H1 (cell line): ENCODE results near the gene OPCML. TPM values are rescaled to one million over a fixed set of nuclear protein-coding genes. Genes with fewer than 3 reads are reported as not detected.

Experiments used
- CTCF ChIA-PET: fragments of 300-600 bp; sonication (Branson Sonifier 250); formaldehyde crosslinking; loops from one replicate; lab custom pipeline; 2021; ENCODE audit not compliant: partially characterized antibody; lab: Charles Lee
- POLR2A ChIA-PET: fragments of 300-600 bp; sonication (Branson Sonifier 250); formaldehyde crosslinking; loops from one replicate; lab custom pipeline; 2021; ENCODE audit warnings: inconsistent platforms; ENCODE audit not compliant: partially characterized antibody; lab: Charles Lee
- DNase-seq, 2 experiments: peaks; one replicate each; pipeline versions ENCODE4 v3.0.0 to v3.0.0-alpha.2; 2010 to 2022; ENCODE audit warnings: low spot score in 2 of 2, low read depth in 1 of 2, mixed read lengths in 1 of 2
- FAIRE-seq: peaks from 2 replicates; lab custom pipeline; 2011; peaks lifted over from hg19 to GRCh38; lab: Jason Lieb, UNC
- H2AFZ ChIP-seq: 2 replicates; pipeline ENCODE4 v1.8.1; 2012; ENCODE audit warnings: low read length, inconsistent platforms
- H2AK5ac ChIP-seq: 2 replicates; pipeline ENCODE4 v1.6.1; 2013; ENCODE audit warnings: low read depth, low read length
- H2BK120ac ChIP-seq: replicated peaks from 2 replicates; pipeline ENCODE3; 2013; ENCODE audit warnings: low read depth, low read length, inconsistent platforms
- H2BK12ac ChIP-seq: 2 replicates; pipeline ENCODE4 v1.6.1; 2013; ENCODE audit warnings: low read depth, low read length
- H2BK15ac ChIP-seq: 2 replicates; pipeline ENCODE4 v1.6.1; 2013; ENCODE audit warnings: low read length
- H2BK20ac ChIP-seq: 2 replicates; pipeline ENCODE4 v1.6.1; 2013; ENCODE audit warnings: low read length
- H2BK5ac ChIP-seq: 2 replicates; pipeline ENCODE4 v1.6.1; 2013; ENCODE audit warnings: low read depth, low read length
- H3K14ac ChIP-seq: 2 replicates; pipeline ENCODE4 v1.6.1; 2013; ENCODE audit warnings: inconsistent platforms; ENCODE audit not compliant: insufficient read length
- H3K18ac ChIP-seq: 2 replicates; pipeline ENCODE4 v1.6.1; 2013; ENCODE audit warnings: low read length; ENCODE audit errors: extremely low read depth
- H3K23ac ChIP-seq: 2 replicates; pipeline ENCODE4 v1.6.1; 2013; ENCODE audit warnings: inconsistent platforms; ENCODE audit not compliant: insufficient read length
- H3K23me2 ChIP-seq: 2 replicates; pipeline ENCODE4 v1.6.1; 2013; ENCODE audit warnings: low read depth, low read length
- H3K27ac ChIP-seq: 2 replicates; pipeline ENCODE4 v1.6.1; 2011; ENCODE audit warnings: low read depth, low read length, inconsistent platforms
- H3K27me3 ChIP-seq, 4 experiments: replicated peaks in 1 of 4; 1 replicate in 1 of 4; 2 replicates in 3 of 4; pipeline versions ENCODE4 v1.6.1 to v1.8.1; 2011 to 2013; ENCODE audit warnings: low read length in 3 of 4, mild to moderate bottlenecking in 3 of 4, inconsistent platforms in 2 of 4, mixed read lengths in 2 of 4, moderate library complexity in 1 of 4; ENCODE audit not compliant: control insufficient read depth in 3 of 4, insufficient read depth in 3 of 4; ENCODE audit errors: extremely low read depth in 1 of 4
- H3K36me3 ChIP-seq, 4 experiments: 2 replicates each; pipeline versions ENCODE4 v1.6.1 to v1.8.1; 2011 to 2013; ENCODE audit warnings: mild to moderate bottlenecking in 4 of 4, low read length in 3 of 4, moderate library complexity in 2 of 4, control low read depth in 1 of 4, inconsistent platforms in 1 of 4; ENCODE audit not compliant: insufficient read depth in 4 of 4, control insufficient read depth in 2 of 4
- H3K4ac ChIP-seq: replicated peaks from 2 replicates; pipeline ENCODE3; 2013; ENCODE audit warnings: low read length, low read depth, mixed read lengths, inconsistent platforms; ENCODE audit not compliant: insufficient read length
- H3K4me1 ChIP-seq, 4 experiments: replicated peaks in 1 of 4; 1 replicate in 1 of 4; 2 replicates in 3 of 4; pipeline versions ENCODE4 v1.6.1 to v1.8.1; 2011 to 2013; ENCODE audit warnings: low read length in 3 of 4, inconsistent platforms in 2 of 4, mixed read lengths in 1 of 4; ENCODE audit not compliant: insufficient read depth in 4 of 4, control insufficient read depth in 3 of 4
- H3K4me2 ChIP-seq, 2 experiments: 2 replicates each; pipeline versions ENCODE4 v1.6.1 to v1.8.1; 2011 to 2013; ENCODE audit warnings: low read depth in 2 of 2, low read length in 2 of 2, control low read depth in 1 of 2, inconsistent platforms in 1 of 2, mild to moderate bottlenecking in 1 of 2; ENCODE audit not compliant: insufficient read depth in 1 of 2
- H3K4me3 ChIP-seq, 4 experiments: fragments of 200-600, 300-600 bp in 1 of 4; sonication (generic), shearing (Covaris generic), sonication (Bioruptor Twin) in 1 of 4; 2 replicates each; pipeline versions ENCODE4 v1.5.1 to v1.8.1; 2011 to 2016; ENCODE audit warnings: low read length in 4 of 4, low read depth in 3 of 4, control low read depth in 2 of 4, inconsistent platforms in 2 of 4, mild to moderate bottlenecking in 2 of 4, mixed read lengths in 1 of 4, moderate library complexity in 1 of 4; ENCODE audit not compliant: insufficient read depth in 2 of 4; ENCODE audit errors: extremely low read depth in 1 of 4
- H3K56ac ChIP-seq: replicated peaks from 2 replicates; pipeline ENCODE3; 2013; ENCODE audit warnings: low read depth, mild to moderate bottlenecking, mixed read lengths, low read length, inconsistent platforms; ENCODE audit not compliant: insufficient read length
- H3K79me1 ChIP-seq: 2 replicates; pipeline ENCODE4 v1.6.1; 2013; ENCODE audit warnings: low read depth, low read length, control low read depth
- H3K79me2 ChIP-seq, 2 experiments: 2 replicates each; pipeline versions ENCODE4 v1.6.1 to v1.8.1; 2012 to 2013; ENCODE audit warnings: low read length in 2 of 2, mild to moderate bottlenecking in 2 of 2, inconsistent platforms in 1 of 2; ENCODE audit not compliant: insufficient read depth in 2 of 2, control insufficient read depth in 1 of 2
- H3K9ac ChIP-seq, 4 experiments: replicated peaks in 1 of 4; 1 replicate in 1 of 4; 2 replicates in 3 of 4; pipeline versions ENCODE4 v1.6.1 to v1.8.1; 2011 to 2013; ENCODE audit warnings: low read depth in 3 of 4, low read length in 3 of 4, control low read depth in 2 of 4, mild to moderate bottlenecking in 2 of 4, moderate library complexity in 2 of 4, inconsistent platforms in 1 of 4; ENCODE audit errors: extremely low read depth in 1 of 4
- H3K9me3 ChIP-seq, 2 experiments: 2 replicates each; pipeline versions ENCODE4 v1.6.1 to v1.8.1; 2012 to 2013; ENCODE audit warnings: mild to moderate bottlenecking in 2 of 2, moderate library complexity in 2 of 2, control low read depth in 1 of 2, inconsistent platforms in 1 of 2, low read depth in 1 of 2, low read length in 1 of 2, mixed read lengths in 1 of 2; ENCODE audit not compliant: insufficient read depth in 2 of 2
- H4K20me1 ChIP-seq, 2 experiments: replicated peaks in 1 of 2; 2 replicates each; pipeline versions ENCODE3 to v1.8.1; 2011 to 2013; ENCODE audit warnings: inconsistent platforms in 2 of 2, low read length in 2 of 2, mild to moderate bottlenecking in 1 of 2; ENCODE audit not compliant: insufficient read depth in 2 of 2, control insufficient read depth in 1 of 2
- H4K5ac ChIP-seq: 2 replicates; pipeline ENCODE4 v1.6.1; 2013; ENCODE audit warnings: low read length, low read depth, mixed read lengths, inconsistent platforms; ENCODE audit not compliant: insufficient read length
- H4K8ac ChIP-seq: 2 replicates; pipeline ENCODE4 v1.8.0; 2013; ENCODE audit warnings: mild to moderate bottlenecking, moderate library complexity, low read length, inconsistent platforms; ENCODE audit not compliant: insufficient read depth; ENCODE audit errors: extremely low read depth
- H4K91ac ChIP-seq: replicated peaks from 2 replicates; pipeline ENCODE3; 2013; ENCODE audit warnings: low read length, mixed read lengths, inconsistent platforms; ENCODE audit not compliant: insufficient read length
- E2F6 ChIP-seq: IDR thresholded peaks from 2 replicates; pipeline ENCODE4 v1.6.1; 2012; ENCODE audit warnings: inconsistent platforms
- HDAC2 ChIP-seq, 2 experiments: fragments of 300-600 bp in 1 of 2; sonication (generic) in 1 of 2; IDR thresholded peaks; 2 replicates each; pipeline ENCODE4 v1.6.1; 2011 to 2012; ENCODE audit warnings: low read depth in 2 of 2, low read length in 2 of 2, mild to moderate bottlenecking in 2 of 2, moderate library complexity in 2 of 2, borderline replicate concordance in 1 of 2, inconsistent platforms in 1 of 2
- SP4 ChIP-seq: IDR thresholded peaks from 2 replicates; pipeline ENCODE4 v1.6.1; 2012; ENCODE audit warnings: low read length, inconsistent platforms
- WGBS, 2 experiments: shearing (Covaris generic) in 1 of 2; methylation state at CpG; one replicate each; pipeline versions ENCODE4 v1.1.6 to v1.1.7; 2013 to 2015; ENCODE audit warnings: low lambda C conversion rate in 2 of 2, mixed read lengths in 2 of 2, inconsistent platforms in 1 of 2, low coverage in 1 of 2, missing lambda C conversion rate in 1 of 2; ENCODE audit not compliant: insufficient replicate concordance in 2 of 2, insufficient coverage in 1 of 2, insufficient read length in 1 of 2; ENCODE audit errors: extremely low coverage in 1 of 2, missing lambda C conversion rate in 1 of 2; 5-methylcytosine and 5-hydroxymethylcytosine counted together
- polyA plus RNA-seq, 7 experiments: library from polyadenylated mRNA; depleted of rRNA in 3 of 7; stranded (reverse) in 5 of 7; unstranded in 2 of 7; fragments of >200 nt in 5 of 7; fragments of 200-250 nt in 2 of 7; gene quantifications; 1 replicate in 5 of 7; 2 replicates in 1 of 7; 4 replicates in 1 of 7; pipeline versions ENCODE4 v1.2.1 to v1.2.3, GENCODE V29; 2011 to 2013; ENCODE audit warnings: missing spikeins in 2 of 7, mixed read lengths in 2 of 7
- total RNA-seq: library from RNA; stranded (reverse); fragmentation: NEBNext Ultra II Directional; extraction: Animal tissue kit (Norgen Biotek cat#: 25700); gene quantifications from 2 replicates; pipeline ENCODE4 v1.2.1, GENCODE V29; 2021

The OPCML gene
- total and polyA plus RNA-seq, 2 of the 8 experiments (the other 6 are each of a cell fraction or from before 2014, with no cell fraction given), result 2.3 to 3.1 TPM

GRCh38 chr11:133078012-133078411, 454.3 kb downstream of the OPCML start:
- CTCF ChIA-PET, result interaction anchor here (0.5 to 11.4 kb wide), 53 partner anchors 9 to 1396 kb away, joined by 3 to 102 read pairs (median 4); no protein-coding TSS in a partner anchor
- H2AFZ ChIP-seq, result no peak overlapping the region
- 83% methylated on average over 16 of the region's 16 CpGs; no CpG with 5 or more reads in 1 of the 2 experiments for whole genome bisulfite sequencing, 2 experiments

More at GRCh38 chr11:133078012-133078411, 454.3 kb downstream of the OPCML start:
- no peaks in the 10 kb centered on the region for H3K36me3 ChIP-seq
- no peaks in the 10 kb centered on the region; a peak in 1 of 7 replicates for H3K27me3 ChIP-seq
- H4K20me1 ChIP-seq, result no peaks in the 10 kb centered on the region
- H3K9me3 ChIP-seq, result no peaks in the 10 kb centered on the region
- H3K23me2 ChIP-seq, result peaks cover 1% of the 10 kb centered on the region; the same call in 1 of the 2 replicates
- H3K27ac ChIP-seq, result no peak overlapping the region
- no peak overlapping the region for H3K18ac ChIP-seq
- no peaks in the 10 kb centered on the region for H3K79me1 ChIP-seq
- no peak overlapping the region for H3K4ac ChIP-seq
- H2BK15ac ChIP-seq, result peak overlapping the region; percentile 90; the same call in 1 of the 2 replicates
- no peak overlapping the region for H3K4me2 ChIP-seq
- no peak overlapping the region for H4K5ac ChIP-seq
- H3K56ac ChIP-seq, result no peak overlapping the region
- H2BK20ac ChIP-seq, result no peak overlapping the region
- no peaks in the 10 kb centered on the region for H3K79me2 ChIP-seq
- no peak overlapping the region for H2AK5ac ChIP-seq
- no peak overlapping the region for H2BK120ac ChIP-seq
- no peak overlapping the region for H3K14ac ChIP-seq
- FAIRE-seq (no peak), DNase-seq (no peak)
- no peak overlapping the region for H3K4me3 ChIP-seq
- TF ChIP-seq HDAC2 (IDR thresholded peaks at IDR 0.05; ENCODE audit: borderline replicate concordance in 1 of 2, low read depth in 2 of 2, low read length in 2 of 2) (no peak), SP4 (no peak), E2F6 (no peak)
- H4K91ac ChIP-seq, result no peak overlapping the region
- no peak overlapping the region for H2BK5ac ChIP-seq
- POLR2A ChIA-PET, result interaction anchor here (0.7 to 1.5 kb wide), 3 partner anchors 8 to 754 kb away, joined by 3 to 6 read pairs (median 3); no protein-coding TSS in a partner anchor
- no peak overlapping the region for H3K9ac ChIP-seq
- no peak overlapping the region for H3K23ac ChIP-seq
- no peak overlapping the region for H4K8ac ChIP-seq
- H3K4me1 ChIP-seq, result peaks cover 0 to 9% (median 5%) of the 10 kb centered on the region in 4 experiments; a peak in 5 of 7 replicates
- peak overlapping the region; percentile 45; the same call in 1 of the 2 replicates for H2BK12ac ChIP-seq
